ENCODE data around the gene CASQ1.

- TF ChIP-seq CTCF (IDR thresholded peaks at IDR 0.05) (no peak), POLR2A (IDR thresholded peaks at IDR 0.05) (no peak)
Observed at GRCh38 chr1:160157174-160157573, 33.2 kb upstream of the CASQ1 start.

Measured in right lobe of liver (tissue), 4 donors.